SU-DHL-6 (cell line): Measurements from ENCODE around the gene LHFPL5.

ENCODE experiments used
- H2AFZ ChIP-seq: fragments of 200-600 bp; sonication (generic); 2 replicates; pipeline ENCODE4 v1.6.1; 2014; ENCODE audit warnings: low read depth, mild to moderate bottlenecking, moderate library complexity, mixed read lengths, antibody characterized with exemption, low read length; ENCODE audit not compliant: severe bottlenecking
- H3F3A ChIP-seq: fragments of 200-600 bp; shearing (Covaris generic); 2 replicates; pipeline ENCODE4 v1.6.0; 2016; ENCODE audit warnings: antibody characterized with exemption, mild to moderate bottlenecking; ENCODE audit not compliant: insufficient read depth
- H3K27ac ChIP-seq: fragments of 200-600 bp; sonication (generic); 2 replicates; pipeline ENCODE4 v1.5.1; 2016; ENCODE audit warnings: low read depth, mild to moderate bottlenecking, low read length, moderate library complexity, mixed read lengths
- H3K27me3 ChIP-seq: fragments of 200-600 bp; sonication (generic), shearing (Covaris generic); 2 replicates; pipeline ENCODE4 v1.6.0; 2014; ENCODE audit warnings: mild to moderate bottlenecking, low read length
- H3K36me3 ChIP-seq: fragments of 200-600 bp; sonication (generic); 2 replicates; pipeline ENCODE4 v1.6.1; 2014; ENCODE audit warnings: mild to moderate bottlenecking, low read length, mixed read lengths
- H3K4me2 ChIP-seq: fragments of 300-600, 200-600 bp; shearing (Covaris generic), sonication (generic); 2 replicates; pipeline ENCODE4 v1.6.0; 2014; ENCODE audit warnings: low read length, low read depth, mild to moderate bottlenecking; ENCODE audit not compliant: poor library complexity, severe bottlenecking
- H3K4me3 ChIP-seq: fragments of 200-600 bp; sonication (generic); 2 replicates; pipeline ENCODE4 v1.5.1; 2014; ENCODE audit warnings: antibody characterized with exemption, low read length, mild to moderate bottlenecking, mixed read lengths; ENCODE audit not compliant: insufficient read depth, poor library complexity, severe bottlenecking
- H3K79me2 ChIP-seq: fragments of 200-600 bp; sonication (generic); 2 replicates; pipeline ENCODE4 v1.6.1; 2014; ENCODE audit warnings: mild to moderate bottlenecking, low read length, moderate library complexity; ENCODE audit not compliant: insufficient read depth
- H3K9ac ChIP-seq: fragments of 200-600 bp; sonication (generic); 2 replicates; pipeline ENCODE4 v1.7.0; 2014; ENCODE audit warnings: mild to moderate bottlenecking, low read length
- H3K9me2 ChIP-seq: fragments of 200-600 bp; sonication (generic); replicated peaks from 2 replicates; pipeline ENCODE4 v1.6.1; 2014; ENCODE audit warnings: low read length; ENCODE audit not compliant: insufficient read depth
- H3K9me3 ChIP-seq: fragments of 200-600 bp; sonication (generic); 2 replicates; pipeline ENCODE4 v1.6.1; 2014; ENCODE audit warnings: low read length, mixed read lengths; ENCODE audit not compliant: insufficient read depth
- H4K20me1 ChIP-seq: fragments of 200-600 bp; sonication (generic); 2 replicates; pipeline ENCODE4 v1.6.1; 2014; ENCODE audit warnings: low read depth, mild to moderate bottlenecking, antibody characterized with exemption, low read length, moderate library complexity, mixed read lengths
- CTCF ChIP-seq: fragments of 200-600 bp; sonication (generic); IDR thresholded peaks from one replicate; pipeline ENCODE4 v1.5.1; 2017; ENCODE audit warnings: antibody characterized with exemption, mild to moderate bottlenecking, low read length, moderate library complexity; ENCODE audit not compliant: insufficient read depth, poor library complexity, severe bottlenecking
- EZH2phosphoT487 ChIP-seq: fragments of 200-600 bp; sonication (generic), shearing (Covaris generic); conservative IDR thresholded peaks from 2 replicates; pipeline ENCODE4 v1.6.1; 2018; ENCODE audit warnings: mild to moderate bottlenecking, antibody characterized with exemption, low read length, moderate library complexity, mixed read lengths

The LHFPL5 gene

GRCh38 chr6:35786272-35786671 is 18.9 kb upstream of the LHFPL5 start:
- Histone ChIP-seq H3K79me2 (no peaks in the 10 kb centered on the region), H4K20me1 (no peaks in the 10 kb centered on the region), H3K4me3 (no peak overlapping the region), H3K9me2 (no peaks in the 10 kb centered on the region), H3K9me3 (no peaks in the 10 kb centered on the region), H3K27me3 (no peaks in the 10 kb centered on the region), H3K4me2 (no peak overlapping the region), H2AFZ (no peak overlapping the region), H3K9ac (no peak overlapping the region), H3F3A (no peaks in the 10 kb centered on the region), H3K36me3 (no peaks in the 10 kb centered on the region), H3K27ac (no peak overlapping the region)
- TF ChIP-seq CTCF: no peak
- no peak for TF ChIP-seq EZH2phosphoT487

- no peak overlapping the region for H2AFZ ChIP-seq
- no peaks in the 10 kb centered on the region for H3K27me3 ChIP-seq
Measured at GRCh38 chr6:35786810-35787209, 18.3 kb upstream of the LHFPL5 start.

GRCh38 chr6:35787266-35788218 is 17.6 kb upstream of the LHFPL5 start:
- TF ChIP-seq CTCF: no peak
- no peak for TF ChIP-seq EZH2phosphoT487
- no peak overlapping the region for H3K9ac ChIP-seq
- H3K4me3 ChIP-seq: no peak overlapping the region
- H3K9me3 ChIP-seq: no peaks in the 10 kb centered on the region
- H3K27me3 ChIP-seq: no peaks in the 10 kb centered on the region
- no peaks in the 10 kb centered on the region for H3K36me3 ChIP-seq
- H3K27ac ChIP-seq: no peak overlapping the region
- H2AFZ ChIP-seq: no peak overlapping the region
- no peaks in the 10 kb centered on the region for H3K79me2 ChIP-seq
- no peaks in the 10 kb centered on the region for H3F3A ChIP-seq
- H3K4me2 ChIP-seq: no peak overlapping the region
- H3K9me2 ChIP-seq: no peaks in the 10 kb centered on the region
- no peaks in the 10 kb centered on the region for H4K20me1 ChIP-seq

More at GRCh38 chr6:35786810-35787209, 18.3 kb upstream of the LHFPL5 start:
- H3K4me3 ChIP-seq: no peak overlapping the region
- H3K9me3 ChIP-seq: no peaks in the 10 kb centered on the region
- no peak overlapping the region for H3K9ac ChIP-seq
- no peaks in the 10 kb centered on the region for H3K36me3 ChIP-seq
- no peak overlapping the region for H3K4me2 ChIP-seq
- no peaks in the 10 kb centered on the region for H3K9me2 ChIP-seq
- TF ChIP-seq EZH2phosphoT487 (no peak), CTCF (no peak)
- no peaks in the 10 kb centered on the region for H4K20me1 ChIP-seq
- no peaks in the 10 kb centered on the region for H3K79me2 ChIP-seq
- H3K27ac ChIP-seq: no peak overlapping the region
- no peaks in the 10 kb centered on the region for H3F3A ChIP-seq
